OCI-LY3 (cell line): ENCODE results near the gene RHOC.

Experiments
- CTCF ChIP-seq: fragments of 200-600, 300-600 bp; sonication (generic); IDR thresholded peaks from 2 replicates; pipeline ENCODE4 v1.5.1; 2014; ENCODE audit warnings: antibody characterized with exemption, low read length, low read depth
- EZH2phosphoT487 ChIP-seq: fragments of 200-600 bp; shearing (Covaris generic); IDR thresholded peaks from 2 replicates; pipeline ENCODE4 v1.6.1; 2018; ENCODE audit warnings: antibody characterized with exemption, mixed run types, low read depth

DNA sequence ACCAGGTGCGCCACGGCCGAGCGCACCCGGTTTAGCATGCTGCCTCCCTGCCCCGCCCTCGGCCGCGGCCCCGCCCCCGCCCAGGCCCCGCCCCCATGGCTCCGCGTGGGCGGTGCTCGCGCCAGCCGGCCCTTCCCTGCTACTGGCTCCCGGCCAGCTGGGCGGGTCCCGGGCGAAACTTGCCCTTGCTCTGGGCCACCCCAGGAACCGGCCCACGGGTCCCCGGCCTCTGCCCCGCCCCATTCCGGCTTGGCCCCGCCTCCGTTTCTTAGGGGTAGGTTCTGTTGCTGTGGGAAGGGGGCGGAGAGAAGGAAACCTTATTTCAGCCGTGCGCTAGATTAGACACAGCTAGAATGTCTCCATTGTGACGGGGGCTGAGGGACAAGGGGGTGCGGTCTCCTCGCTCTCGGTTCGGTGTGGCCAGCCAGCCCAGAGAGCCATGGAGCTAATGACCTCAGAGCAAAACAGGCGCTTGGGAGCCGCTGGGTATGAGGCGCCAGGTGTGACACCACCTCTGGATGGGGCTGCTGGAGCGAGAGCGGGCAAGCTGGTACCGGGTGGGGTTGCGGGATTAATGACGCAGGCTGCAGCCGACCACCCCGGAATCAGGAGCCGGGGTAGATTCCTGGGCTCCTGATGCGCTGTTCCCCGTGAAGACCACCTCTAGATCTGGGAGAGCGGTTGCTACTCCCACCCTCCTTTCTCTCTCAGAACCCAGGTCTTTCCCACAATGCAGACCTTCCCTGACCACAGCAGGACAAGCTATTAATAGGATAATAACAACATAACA, 8.5 kb upstream of the RHOC start, which contains the start of gene PPM1J:
- no peak for TF ChIP-seq CTCF
- no peak for TF ChIP-seq EZH2phosphoT487
